ENCODE data around the gene DLG2.
A peak's percentile ranks its signal among the peaks of the same experiment; 100 is the strongest.

DLG2 gene

GRCh38 chr11:84671325-84671999 lies 955.7 kb downstream of the DLG2 start:
- FAIRE-seq (no peak), DNase-seq (ENCODE audit: insufficient read length, low spot score) (no peak)
- TF ChIP-seq CTCF (IDR thresholded peaks at IDR 0.05; ENCODE audit: insufficient read depth, missing control alignments), result no peak

DNA sequence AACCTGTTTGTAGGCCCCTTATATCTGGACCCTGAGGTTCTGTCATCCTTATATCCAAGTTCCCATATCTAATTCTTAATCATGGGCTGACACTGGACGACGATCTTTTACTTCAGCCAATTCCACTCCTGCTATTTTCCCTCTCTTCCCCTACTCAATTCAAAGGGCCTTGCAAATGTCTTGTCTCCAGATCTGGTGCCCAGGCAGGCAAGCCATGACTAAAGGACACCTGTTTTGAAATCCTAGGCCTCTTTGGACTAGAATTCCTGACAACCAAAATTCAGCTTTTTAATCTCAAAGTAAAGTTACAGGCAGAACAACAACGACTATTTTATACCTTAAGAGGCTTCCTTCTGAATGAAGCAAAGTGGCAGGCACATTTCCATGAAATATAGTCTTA lies 963.4 kb downstream of the DLG2 start:
- no peak for TF ChIP-seq CTCF (IDR thresholded peaks at IDR 0.05; ENCODE audit: insufficient read depth, missing control alignments)
- FAIRE-seq (no peak), DNase-seq (ENCODE audit: insufficient read length, low spot score) (no peak)

GRCh38 chr11:84660257-84660977 lies 966.7 kb downstream of the DLG2 start:
- DNase-seq (ENCODE audit: insufficient read length, low spot score) (no peak), FAIRE-seq (no peak)
- no peak for TF ChIP-seq CTCF (IDR thresholded peaks at IDR 0.05; ENCODE audit: insufficient read depth, missing control alignments)

DNA sequence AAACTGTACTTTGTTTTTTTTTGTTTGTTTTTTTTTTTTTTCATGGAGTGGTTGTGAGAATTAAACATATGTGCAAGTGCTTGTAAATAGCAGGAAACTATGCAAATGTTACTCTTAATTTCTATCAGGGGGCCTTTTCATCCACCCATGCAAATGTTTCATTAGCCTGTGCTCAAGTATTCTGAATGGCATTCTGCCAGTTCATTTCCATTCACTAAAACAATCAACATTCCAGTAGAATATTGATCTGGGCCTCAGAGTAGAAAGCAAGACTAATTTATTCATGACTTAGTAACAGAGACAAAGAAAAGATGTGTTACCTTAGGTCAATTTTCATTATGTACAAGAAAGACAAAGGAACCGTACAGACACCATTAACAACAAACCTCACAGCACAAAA lies 971.4 kb downstream of the DLG2 start:
- FAIRE-seq, result peak; percentile 38
- DNase-seq (ENCODE audit: insufficient read length, low spot score), result no peak
- no peak for TF ChIP-seq CTCF (IDR thresholded peaks at IDR 0.05; ENCODE audit: insufficient read depth, missing control alignments)

DNA sequence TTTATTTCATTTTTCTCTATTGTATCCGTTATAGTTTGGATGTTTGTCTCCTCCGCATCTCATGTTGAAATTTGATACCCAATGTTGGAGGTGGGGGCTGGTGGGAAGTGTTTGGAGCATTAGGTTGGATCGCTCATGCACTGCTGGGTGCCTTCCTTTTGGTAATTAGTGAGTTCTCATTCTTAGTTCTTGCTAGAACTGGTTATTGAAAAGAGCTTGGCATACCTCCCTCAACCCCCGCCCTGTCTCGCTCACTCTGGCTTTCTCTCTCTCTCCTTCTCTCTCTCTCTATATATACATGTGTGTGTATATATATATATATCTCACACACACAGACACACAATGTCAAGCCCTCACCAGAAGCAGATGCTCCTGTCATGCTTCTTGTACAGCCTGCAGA lies 978.7 kb downstream of the DLG2 start:
- TF ChIP-seq CTCF (IDR thresholded peaks at IDR 0.05; ENCODE audit: insufficient read depth, missing control alignments), result no peak
- FAIRE-seq, result no peak
- DNase-seq (ENCODE audit: insufficient read length, low spot score), result no peak

DNA sequence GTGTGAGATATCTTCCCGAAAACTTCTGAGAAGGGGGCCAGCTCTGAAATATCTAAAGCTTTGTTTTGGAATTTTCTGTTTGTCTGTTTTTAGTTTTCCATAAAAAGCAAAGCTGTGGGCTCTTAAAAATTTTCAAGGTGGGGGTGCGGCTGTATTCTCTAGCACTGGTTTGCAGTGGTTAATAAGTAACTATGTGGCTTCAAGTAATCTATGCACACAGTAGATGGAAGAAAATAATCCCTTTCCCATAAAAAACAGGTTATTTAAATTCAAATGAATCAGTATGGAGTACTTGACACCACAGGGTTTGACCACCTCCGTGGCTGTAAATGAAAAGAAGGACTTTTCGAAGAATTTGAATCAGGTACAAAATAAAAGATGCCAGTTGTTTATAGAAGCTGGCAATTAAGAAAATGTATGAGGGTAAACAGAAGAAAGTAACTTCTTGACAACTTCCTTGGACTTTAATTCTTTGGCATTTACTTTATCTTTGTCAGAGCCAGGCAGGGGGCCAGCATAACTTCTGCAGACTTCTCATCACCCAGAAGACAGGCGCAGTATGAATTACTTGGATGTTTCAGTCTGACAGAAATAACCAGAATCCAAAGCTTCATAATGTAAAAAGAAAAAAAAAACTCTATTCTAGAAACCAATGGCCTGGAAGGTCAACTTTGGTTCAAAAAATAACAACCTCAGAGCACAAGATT lies 981.0 kb downstream of the DLG2 start:
- no peak for DNase-seq (ENCODE audit: insufficient read length, low spot score)
- TF ChIP-seq CTCF (IDR thresholded peaks at IDR 0.05; ENCODE audit: insufficient read depth, missing control alignments), result no peak
- FAIRE-seq, result no peak
